Stimulated activated CD4-positive, alpha-beta T cell treated with anti-CD3 and anti-CD28 coated beads, Interleukin-2, amount 100 ng/mL, for 24 hours (primary cell): ENCODE results near the gene ALOX5.
"Not testable (repeated sequence)": the region's sequence is repeated elsewhere in the genome, so short reads cannot be mapped to it uniquely, and the experiment has no call there.

Experiments used
- DNase-seq, 2 donors: peaks; one replicate each; pipeline ENCODE4 v3.0.0-alpha.2; 2020

Gene ALOX5

GRCh38 chr10:45408421-45409319, 34.7 kb downstream of the ALOX5 start:
- no peak for DNase-seq

- not testable (repeated sequence) for DNase-seq
Measured at GRCh38 chr10:45409347-45409746, 35.3 kb downstream of the ALOX5 start.

GRCh38 chr10:45409782-45410181, 35.8 kb downstream of the ALOX5 start:
- no peak for DNase-seq

GRCh38 chr10:45410489-45410806, 36.4 kb downstream of the ALOX5 start:
- no peak for DNase-seq

GRCh38 chr10:45410807-45411606, 37.0 kb downstream of the ALOX5 start:
- DNase-seq: no peak

GRCh38 chr10:45411607-45411940, 37.6 kb downstream of the ALOX5 start:
- DNase-seq: no peak

- not testable (repeated sequence) for DNase-seq
Measured at GRCh38 chr10:45415062-45415461, 41.0 kb downstream of the ALOX5 start.

GRCh38 chr10:45416603-45417002, 42.6 kb downstream of the ALOX5 start:
- DNase-seq: no peak

- no peak for DNase-seq
Measured at GRCh38 chr10:45417746-45418145, 43.7 kb downstream of the ALOX5 start.

- DNase-seq: no peak
Measured at GRCh38 chr10:45418417-45418848, 44.4 kb downstream of the ALOX5 start.

- DNase-seq: peak; percentile 47 to 50
Measured at GRCh38 chr10:45418849-45419675, 45.0 kb downstream of the ALOX5 start.

GRCh38 chr10:45419676-45420025, 45.6 kb downstream of the ALOX5 start:
- no peak for DNase-seq

GRCh38 chr10:45420453-45421192, 46.6 kb downstream of the ALOX5 start:
- DNase-seq: peak; percentile 38 to 44

GRCh38 chr10:45421221-45422097, 47.4 kb downstream of the ALOX5 start:
- DNase-seq: no peak

GRCh38 chr10:45422207-45422865, 48.3 kb downstream of the ALOX5 start:
- no peak for DNase-seq

- DNase-seq: no peak
Measured at GRCh38 chr10:45422866-45423659, 49.0 kb downstream of the ALOX5 start.

GRCh38 chr10:45423976-45424499, 50.0 kb downstream of the ALOX5 start:
- DNase-seq: no peak

- DNase-seq: no peak
Measured at GRCh38 chr10:45424668-45425404, 50.8 kb downstream of the ALOX5 start.
